RKO (cell line): ENCODE data around the gene FAM20C.
"Not testable (repeated sequence)": the region's sequence is repeated elsewhere in the genome, so short reads cannot be mapped to it uniquely, and the experiment has no call there.

Experiments
- DNase-seq: peaks from one replicate; pipeline ENCODE4 v3.0.0-alpha.2; 2016; ENCODE audit warnings: low spot score

FAM20C gene

DNA sequence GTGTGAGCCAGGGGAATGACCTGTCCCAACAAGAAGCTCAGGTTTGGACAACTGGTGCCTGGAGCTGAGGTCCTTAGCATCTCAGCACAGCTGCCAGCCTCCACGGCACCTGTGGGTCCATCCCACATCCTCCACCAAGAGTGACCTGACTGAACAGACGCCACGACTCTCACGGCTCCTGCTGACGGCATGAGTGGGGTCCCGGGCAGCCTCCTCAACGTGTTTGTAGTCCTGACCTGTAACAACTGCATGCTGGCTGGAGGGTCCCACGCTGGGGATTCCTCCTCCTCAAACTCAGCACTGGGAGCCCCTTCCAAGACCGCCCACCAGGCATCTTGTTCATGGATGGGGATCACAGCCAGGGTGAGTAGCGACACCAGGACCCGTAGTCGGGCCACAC lies 36.2 kb downstream of the FAM20C start:
- no peak for DNase-seq

- no peak for DNase-seq
Measured at GRCh38 chr7:229184-229964, 37.0 kb downstream of the FAM20C start.

DNA sequence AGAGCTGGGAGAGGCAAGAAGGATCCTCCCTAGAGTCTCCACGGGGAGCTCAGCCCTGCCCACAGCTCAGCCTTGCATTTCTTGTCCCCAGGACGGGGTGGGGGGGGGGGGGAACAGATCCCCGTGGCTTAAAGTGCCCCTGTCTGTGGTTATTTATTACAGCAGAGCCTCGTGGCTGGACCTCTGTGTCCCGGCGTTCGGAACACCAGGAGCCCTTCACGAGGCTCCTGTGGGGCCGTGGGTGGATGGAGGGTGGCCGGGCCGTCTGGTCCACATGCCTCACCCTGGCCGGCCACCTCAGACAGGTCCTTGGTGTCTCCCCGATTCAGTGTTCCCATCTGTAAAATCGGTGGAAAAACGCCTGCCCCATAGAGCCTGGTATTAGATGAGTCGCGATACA lies 37.9 kb downstream of the FAM20C start:
- DNase-seq = no peak

GRCh38 chr7:231030-231857 lies 38.9 kb downstream of the FAM20C start:
- no peak for DNase-seq

DNA sequence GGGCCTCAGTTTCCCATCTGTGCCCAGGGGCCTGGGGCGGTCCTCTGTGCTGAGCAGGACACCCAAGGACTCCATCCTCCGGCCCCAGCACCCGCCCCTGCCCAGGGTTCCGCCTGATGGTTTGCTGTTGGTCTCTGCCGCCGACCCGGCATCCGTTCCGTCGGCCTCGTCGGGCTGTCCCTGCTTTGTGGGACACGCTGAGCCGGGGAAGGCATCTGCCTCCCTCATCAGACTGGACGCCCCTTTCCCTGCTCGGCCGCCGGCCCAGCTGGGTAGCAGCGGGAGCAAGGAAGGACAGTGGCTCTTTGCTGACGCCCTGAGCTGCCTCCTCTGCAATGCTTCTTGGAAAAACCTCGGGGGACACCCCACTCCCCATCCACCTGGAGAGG lies 39.5 kb downstream of the FAM20C start:
- no peak for DNase-seq

GRCh38 chr7:232410-233248 lies 40.3 kb downstream of the FAM20C start:
- no peak for DNase-seq

- no peak for DNase-seq
Measured at GRCh38 chr7:233249-234035, 41.1 kb downstream of the FAM20C start.

- no peak for DNase-seq
Measured at GRCh38 chr7:234051-234707, 41.8 kb downstream of the FAM20C start.

DNA sequence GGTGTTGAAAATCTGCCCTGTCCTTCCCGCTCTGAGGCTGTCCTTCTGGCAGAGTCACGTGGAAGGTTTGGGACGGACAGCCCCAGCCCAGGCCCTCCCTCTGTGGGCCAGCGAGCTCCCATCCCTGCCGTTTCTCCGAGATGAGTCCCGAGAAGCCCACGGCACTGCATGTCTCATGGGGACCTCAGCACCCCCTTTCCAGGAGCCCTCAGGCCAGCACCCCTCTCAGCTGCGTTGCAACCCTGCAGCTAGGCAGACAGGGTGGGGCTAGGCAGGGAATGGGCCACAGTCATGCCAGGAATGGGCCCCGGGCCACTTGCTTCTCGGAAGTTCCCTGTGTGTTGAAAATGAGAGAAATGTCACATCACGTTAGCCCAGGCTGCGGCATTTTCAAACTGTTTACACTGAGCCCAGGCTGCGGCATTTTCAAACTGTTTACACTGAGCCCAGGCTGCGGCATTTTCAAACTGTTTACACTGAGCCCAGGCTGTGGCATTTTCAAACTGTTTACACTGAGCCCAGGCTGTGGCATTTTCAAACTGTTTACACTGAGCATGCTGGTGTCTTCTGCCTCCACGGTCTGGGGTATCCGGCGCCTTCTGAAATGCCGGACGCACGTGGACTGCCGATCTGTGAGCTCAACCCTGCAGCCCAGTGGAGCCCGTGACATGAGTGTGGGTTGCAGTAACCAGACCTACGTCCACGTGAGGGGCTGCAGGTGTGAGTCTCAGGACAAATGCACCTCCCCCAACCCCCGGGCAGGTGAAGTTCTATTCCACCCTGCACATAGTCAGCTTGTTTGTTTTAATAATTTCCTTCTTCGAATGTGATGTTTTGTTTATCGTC lies 42.6 kb downstream of the FAM20C start:
- DNase-seq = no peak

DNA sequence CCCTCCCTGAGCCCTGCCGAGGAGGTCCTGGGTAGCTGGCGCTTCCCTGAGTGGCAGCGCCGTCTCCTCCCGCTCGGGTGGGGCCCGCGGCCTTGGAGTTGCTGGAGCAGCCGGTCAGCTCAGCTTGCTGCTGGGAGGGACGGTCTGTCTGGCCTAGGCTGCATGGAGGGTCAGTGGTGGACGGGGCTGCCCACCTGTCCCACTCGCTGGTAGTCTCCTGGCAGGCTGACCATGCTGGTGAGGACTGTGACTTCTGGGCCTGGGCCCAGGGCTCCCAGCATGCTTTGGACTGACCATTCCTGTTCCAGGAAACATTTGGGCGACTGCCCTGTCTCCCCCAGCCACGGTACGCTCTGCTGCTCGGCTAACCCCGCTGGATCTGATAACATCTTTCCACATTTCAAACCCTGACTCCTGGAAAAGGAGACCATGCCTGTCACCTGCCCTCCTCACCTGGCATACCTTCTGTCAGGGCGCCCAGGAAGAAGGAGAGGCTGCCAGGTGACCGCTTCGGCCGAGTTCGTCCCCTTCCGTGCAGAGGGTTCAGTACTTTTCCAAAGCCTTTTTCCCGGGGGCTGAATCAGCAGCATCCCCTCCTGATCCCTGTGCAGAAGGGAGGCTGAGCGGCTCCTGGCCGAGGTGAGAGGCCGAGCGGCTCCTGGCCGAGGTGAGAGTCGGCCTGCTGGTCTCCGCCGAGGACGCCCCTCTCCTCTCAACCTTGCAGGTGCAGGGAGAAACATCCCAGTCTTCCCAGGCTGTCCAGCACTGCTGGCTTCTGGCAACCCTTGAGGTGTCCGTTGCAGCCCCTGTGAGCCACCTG lies 43.4 kb downstream of the FAM20C start:
- DNase-seq = no peak

DNA sequence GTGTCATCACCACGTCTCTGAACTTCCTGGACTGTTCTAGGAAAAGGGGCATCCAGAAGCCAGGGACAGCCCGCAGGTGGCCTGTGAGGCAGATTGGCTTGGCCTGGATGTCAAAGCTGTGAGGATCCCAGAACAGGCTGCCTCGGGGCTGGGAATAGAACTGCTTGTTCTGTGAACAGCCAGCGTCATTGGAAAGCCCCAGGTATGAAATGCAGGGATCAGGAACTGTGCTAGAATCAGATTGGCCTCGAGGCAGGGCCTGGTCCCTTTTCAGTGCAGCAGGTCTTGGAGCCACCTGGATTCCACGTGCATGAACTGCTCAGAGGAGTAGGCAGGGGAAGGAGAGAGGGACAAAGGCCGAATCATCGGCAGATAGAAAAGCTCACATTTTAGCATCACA lies 44.6 kb downstream of the FAM20C start:
- no peak for DNase-seq

- DNase-seq = no peak
Measured at GRCh38 chr7:237385-237784, 45.0 kb downstream of the FAM20C start.

DNA sequence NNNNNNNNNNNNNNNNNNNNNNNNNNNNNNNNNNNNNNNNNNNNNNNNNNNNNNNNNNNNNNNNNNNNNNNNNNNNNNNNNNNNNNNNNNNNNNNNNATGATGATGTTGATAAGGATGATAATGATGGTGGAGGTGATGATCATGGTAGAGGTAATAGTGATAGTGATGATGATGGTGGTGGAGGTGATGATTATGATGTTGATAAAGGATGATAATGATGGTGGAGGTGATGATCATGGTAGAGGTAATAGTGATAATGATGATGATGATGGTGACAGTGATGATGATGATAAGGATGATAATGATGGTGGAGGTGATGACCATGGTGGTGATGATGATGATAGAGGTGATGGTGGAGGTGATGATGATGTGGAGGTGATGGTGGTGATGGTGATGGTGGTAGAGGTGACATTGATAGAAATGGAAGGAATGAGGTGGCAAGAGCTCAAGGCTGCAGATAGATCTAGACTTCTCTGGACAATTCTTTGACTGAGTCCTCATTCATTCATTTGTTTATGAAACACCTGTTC lies 47.8 kb downstream of the FAM20C start:
- no peak for DNase-seq

DNA sequence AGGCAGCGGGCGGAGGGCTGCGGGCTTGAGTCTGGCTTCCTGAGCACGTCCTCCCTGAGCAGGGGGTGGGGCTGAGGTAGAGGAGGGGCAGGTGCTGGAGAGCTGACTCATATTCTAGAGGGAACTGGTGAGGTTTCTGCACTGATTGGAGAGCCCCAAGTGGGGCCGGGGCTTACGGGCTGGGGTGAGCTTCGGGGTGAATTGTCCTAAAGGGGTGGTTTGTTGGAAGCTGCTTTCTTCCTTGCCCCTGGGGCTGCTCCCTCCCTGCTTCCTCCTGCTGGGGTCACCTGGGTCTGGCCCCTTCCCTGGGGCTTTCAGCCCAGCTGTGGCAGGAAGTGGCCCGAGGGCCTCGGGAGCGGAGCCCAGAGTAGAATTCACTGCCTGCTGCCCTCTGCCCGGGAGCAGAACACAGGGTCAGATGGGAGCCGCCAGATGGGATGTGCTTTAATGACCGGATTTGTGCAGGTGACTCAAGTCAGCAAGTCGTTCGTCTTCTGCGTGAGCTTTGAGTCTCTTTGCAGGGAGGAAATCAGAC lies 48.6 kb downstream of the FAM20C start:
- DNase-seq = no peak

DNA sequence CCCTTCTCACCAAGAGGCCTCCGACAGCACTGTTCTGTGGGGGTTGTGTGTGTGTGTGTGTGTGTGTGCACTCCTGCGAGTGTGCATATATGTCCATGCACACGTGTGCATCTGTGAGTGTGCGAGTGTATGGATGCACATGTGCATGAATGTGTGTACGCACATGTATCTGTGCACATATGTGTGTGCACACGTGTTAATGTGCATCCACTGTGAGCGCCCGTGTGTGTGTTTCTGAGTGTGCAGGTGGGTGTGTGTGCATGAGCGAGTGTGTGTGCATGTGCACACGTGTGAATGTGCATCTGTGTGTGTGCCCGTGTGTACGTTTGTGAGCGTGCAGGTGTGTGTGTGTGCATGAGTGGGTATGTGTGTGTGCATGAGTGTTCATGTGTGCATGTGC lies 49.1 kb downstream of the FAM20C start:
- no peak for DNase-seq

GRCh38 chr7:242826-243579 lies 50.6 kb downstream of the FAM20C start:
- not testable (repeated sequence) for DNase-seq

DNA sequence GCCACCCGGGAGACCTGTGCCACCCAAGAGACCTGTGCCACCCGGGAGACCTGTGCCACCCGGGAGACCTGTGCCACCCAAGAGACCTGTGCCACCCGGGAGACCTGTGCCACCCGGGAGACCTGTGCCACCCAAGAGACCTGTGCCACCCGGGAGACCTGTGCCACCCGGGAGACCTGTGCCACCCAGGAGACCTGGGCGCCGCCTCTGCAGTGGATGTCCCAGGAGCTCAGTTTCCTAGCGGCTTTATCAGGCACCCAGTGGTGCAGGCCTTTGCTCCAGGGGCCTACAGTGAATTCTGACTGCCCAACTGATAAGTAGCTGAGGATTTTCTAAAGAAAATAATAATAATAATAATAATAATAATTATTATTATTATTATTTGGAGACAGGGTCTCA lies 51.2 kb downstream of the FAM20C start:
- DNase-seq = not testable (repeated sequence)

GRCh38 chr7:244974-245373 lies 52.6 kb downstream of the FAM20C start:
- DNase-seq = no peak
